ENCODE measurements around the gene LIG1. TPM values are rescaled to one million over a fixed set of nuclear protein-coding genes. Genes with fewer than 3 reads are reported as not detected.

Gene LIG1
- 21.7 TPM for polyA plus RNA-seq (ENCODE audit: insufficient read length)

GRCh38 chr19:48169939-48170803 is at the start of gene LIG1, which contains the start of gene ZSWIM9:
TSS of gene LIG1 (minus strand) at chr19:48170344. CDS start at chr19:48165566, 4,778 bp downstream.
TSS of gene ZSWIM9 (plus strand) at chr19:48170680. CDS start at chr19:48171803, 1,123 bp downstream.
- DNase-seq (ENCODE audit: low read depth): peak; percentile 62

GRCh38 chr19:48218997-48219396 is 48.9 kb upstream of the LIG1 start:
- no peak for DNase-seq (ENCODE audit: low read depth)

GRCh38 chr19:48216933-48217332 is 46.8 kb upstream of the LIG1 start:
- DNase-seq (ENCODE audit: low read depth): no peak

- DNase-seq (ENCODE audit: low read depth): no peak
These were observed 43.8 kb upstream of the LIG1 start for GRCh38 chr19:48213959-48214358.

- DNase-seq (ENCODE audit: low read depth): no peak
These were observed 39.9 kb upstream of the LIG1 start for GRCh38 chr19:48210005-48210404.

- no peak for DNase-seq (ENCODE audit: low read depth)
These were observed 36.4 kb upstream of the LIG1 start for GRCh38 chr19:48206397-48207093.

GRCh38 chr19:48203794-48204628 is 33.9 kb upstream of the LIG1 start:
- DNase-seq (ENCODE audit: low read depth): peak; percentile 86

- no peak for DNase-seq (ENCODE audit: low read depth)
These were observed 33.2 kb upstream of the LIG1 start for GRCh38 chr19:48203222-48203793.

GRCh38 chr19:48196933-48197665 is 27.0 kb upstream of the LIG1 start:
- no peak for DNase-seq (ENCODE audit: low read depth)

GRCh38 chr19:48196321-48196763 is 26.2 kb upstream of the LIG1 start:
- DNase-seq (ENCODE audit: low read depth): no peak

GRCh38 chr19:48194844-48195830 is 25.0 kb upstream of the LIG1 start:
- DNase-seq (ENCODE audit: low read depth): no peak

- no peak for DNase-seq (ENCODE audit: low read depth)
These were observed 24.1 kb upstream of the LIG1 start for GRCh38 chr19:48194041-48194843.

GRCh38 chr19:48192750-48193149 is 22.6 kb upstream of the LIG1 start:
- no peak for DNase-seq (ENCODE audit: low read depth)

GRCh38 chr19:48190885-48191284 is 20.7 kb upstream of the LIG1 start:
- DNase-seq (ENCODE audit: low read depth): no peak

GRCh38 chr19:48190288-48190884 is 20.2 kb upstream of the LIG1 start:
- no peak for DNase-seq (ENCODE audit: low read depth)

GRCh38 chr19:48186541-48186991 is 16.4 kb upstream of the LIG1 start:
- DNase-seq (ENCODE audit: low read depth): no peak

- no peak for DNase-seq (ENCODE audit: low read depth)
These were observed 15.9 kb upstream of the LIG1 start for GRCh38 chr19:48186015-48186414.

- DNase-seq (ENCODE audit: low read depth): no peak
These were observed 13.2 kb upstream of the LIG1 start for GRCh38 chr19:48183356-48183755.

Data from forelimb muscle (tissue), 1 donor.